Measurements from ENCODE around the gene PRTN3.

The PRTN3 gene

GRCh38 chr19:796692-797527 lies 43.9 kb upstream of the PRTN3 start, which contains the start of gene PTBP1:
PTBP1 (plus strand) TSS chr19:797452; CDS start chr19:797498, 46 bp downstream.
- Histone ChIP-seq H2BK5ac (ENCODE audit: low read length) (peak within 1 kb of the TSS; percentile 87), H3K23ac (ENCODE audit: low read depth, low read length, poor library complexity) (peak within 1 kb of the TSS; percentile 99), H4K8ac (ENCODE audit: low read depth, low read length) (peak within 1 kb of the TSS; percentile 96), H3K9ac (ENCODE audit: low read depth, low read length, poor library complexity) (peak within 1 kb of the TSS; percentile 97), H3K4me3 (ENCODE audit: low read length in 2 of 2) (peak within 1 kb of the TSS; percentile 89 to 98), H3K4me1 (ENCODE audit: control insufficient read depth in 2 of 2, insufficient read depth in 1 of 2, low read depth in 1 of 2, low read length in 2 of 2) (peaks cover 15 to 25% of the 10 kb centered on the region in 2 donors), H3K4me2 (ENCODE audit: insufficient read depth, low read length, poor library complexity, severe bottlenecking) (peak within 1 kb of the TSS; percentile 99), H3K27me3 (ENCODE audit: control insufficient read depth in 3 of 3, insufficient read depth in 3 of 3, low read depth in 1 of 3, low read length in 3 of 3) (no peaks in the 10 kb centered on the region), H3K27ac (replicated peaks; ENCODE audit: low read length) (peak within 1 kb of the TSS; percentile 94), H3K9me3 (replicated peaks in 1 of 2; ENCODE audit: control insufficient read depth in 2 of 2, insufficient read depth in 1 of 2, low read depth in 1 of 2, low read length in 2 of 2) (no peaks in the 10 kb centered on the region), H2BK120ac (ENCODE audit: low read depth, low read length) (no peak within 1 kb of the TSS), H3K36me3 (replicated peaks in 1 of 2; ENCODE audit: control insufficient read depth in 2 of 2, insufficient read depth in 2 of 2, low read length in 2 of 2) (peaks cover 21 to 38% of the 10 kb centered on the region in 2 donors), H3K79me1 (ENCODE audit: low read depth, low read length) (peaks cover 9% of the 10 kb centered on the region), H2AK5ac (ENCODE audit: low read depth, low read length) (peak within 1 kb of the TSS; percentile 100), H3K18ac (ENCODE audit: low read length) (peak within 1 kb of the TSS; percentile 99), H2BK12ac (ENCODE audit: low read length) (no peak within 1 kb of the TSS), H4K91ac (ENCODE audit: low read depth, low read length, poor library complexity) (peak within 1 kb of the TSS; percentile 85), H2BK15ac (ENCODE audit: low read length) (peak within 1 kb of the TSS; percentile 81), H3K14ac (ENCODE audit: low read length) (peak within 1 kb of the TSS; percentile 84), H2AFZ (ENCODE audit: low read length) (peak within 1 kb of the TSS; percentile 96), H3K4ac (ENCODE audit: low read length) (no peak within 1 kb of the TSS)
- no CpG with 5 or more reads among the region's 83 CpGs for WGBS, 2 donors (ENCODE audit: extremely low coverage in 2 of 2, insufficient read length in 2 of 2, insufficient replicate concordance in 1 of 2)
- DNase-seq (ENCODE audit: low spot score): peak; percentile 100

GRCh38 chr19:797528-798414 lies 43.0 kb upstream of the PRTN3 start:
- H3K18ac ChIP-seq (ENCODE audit: low read length): peak overlapping the region; percentile 95
- H3K4ac ChIP-seq (ENCODE audit: low read length): no peak overlapping the region
- peak overlapping the region; percentile 97 for H3K9ac ChIP-seq (ENCODE audit: low read depth, low read length, poor library complexity)
- peak overlapping the region; percentile 94 for H3K27ac ChIP-seq (replicated peaks; ENCODE audit: low read length)
- H3K27me3 ChIP-seq (ENCODE audit: control insufficient read depth in 3 of 3, insufficient read depth in 3 of 3, low read depth in 1 of 3, low read length in 3 of 3): no peaks in the 10 kb centered on the region
- peak overlapping the region; percentile 87 for H2BK5ac ChIP-seq (ENCODE audit: low read length)
- peaks cover 21 to 46% of the 10 kb centered on the region in 2 donors for H3K36me3 ChIP-seq (replicated peaks in 1 of 2; ENCODE audit: control insufficient read depth in 2 of 2, insufficient read depth in 2 of 2, low read length in 2 of 2)
- WGBS, 2 donors (ENCODE audit: extremely low coverage in 2 of 2, insufficient read length in 2 of 2, insufficient replicate concordance in 1 of 2): no CpG with 5 or more reads among the region's 129 CpGs
- H2BK12ac ChIP-seq (ENCODE audit: low read length): no peak overlapping the region
- no peak overlapping the region for H4K91ac ChIP-seq (ENCODE audit: low read depth, low read length, poor library complexity)
- peak overlapping the region; percentile 93 for H3K4me2 ChIP-seq (ENCODE audit: insufficient read depth, low read length, poor library complexity, severe bottlenecking)
- no peak overlapping the region for H2BK15ac ChIP-seq (ENCODE audit: low read length)
- H3K14ac ChIP-seq (ENCODE audit: low read length): peak overlapping the region; percentile 84
- H2AK5ac ChIP-seq (ENCODE audit: low read depth, low read length): peak overlapping the region; percentile 83
- peaks cover 11% of the 10 kb centered on the region for H3K79me1 ChIP-seq (ENCODE audit: low read depth, low read length)
- no peak overlapping the region for H4K8ac ChIP-seq (ENCODE audit: low read depth, low read length)
- H3K9me3 ChIP-seq (replicated peaks in 1 of 2; ENCODE audit: control insufficient read depth in 2 of 2, insufficient read depth in 1 of 2, low read depth in 1 of 2, low read length in 2 of 2): no peaks in the 10 kb centered on the region
- H3K4me1 ChIP-seq (ENCODE audit: control insufficient read depth in 2 of 2, insufficient read depth in 1 of 2, low read depth in 1 of 2, low read length in 2 of 2): peaks cover 18 to 32% of the 10 kb centered on the region in 2 donors
- H3K4me3 ChIP-seq (ENCODE audit: low read length in 2 of 2): peak overlapping the region; percentile 89 to 98
- DNase-seq (ENCODE audit: low spot score): peak; percentile 86
- H3K23ac ChIP-seq (ENCODE audit: low read depth, low read length, poor library complexity): peak overlapping the region; percentile 99
- H2AFZ ChIP-seq (ENCODE audit: low read length): peak overlapping the region; percentile 67
- no peak overlapping the region for H2BK120ac ChIP-seq (ENCODE audit: low read depth, low read length)

GRCh38 chr19:798415-799075 lies 42.3 kb upstream of the PRTN3 start:
- H3K4me2 ChIP-seq (ENCODE audit: insufficient read depth, low read length, poor library complexity, severe bottlenecking): peak overlapping the region; percentile 93
- H2BK5ac ChIP-seq (ENCODE audit: low read length): peak overlapping the region; percentile 87
- no peak overlapping the region for H2AFZ ChIP-seq (ENCODE audit: low read length)
- H3K9ac ChIP-seq (ENCODE audit: low read depth, low read length, poor library complexity): peak overlapping the region; percentile 97
- no peak overlapping the region for H4K91ac ChIP-seq (ENCODE audit: low read depth, low read length, poor library complexity)
- peak overlapping the region; percentile 83 for H2AK5ac ChIP-seq (ENCODE audit: low read depth, low read length)
- peaks cover 18 to 32% of the 10 kb centered on the region in 2 donors for H3K4me1 ChIP-seq (ENCODE audit: control insufficient read depth in 2 of 2, insufficient read depth in 1 of 2, low read depth in 1 of 2, low read length in 2 of 2)
- peak overlapping the region; percentile 43 for H3K27ac ChIP-seq (replicated peaks; ENCODE audit: low read length)
- peak overlapping the region; percentile 84 for H3K14ac ChIP-seq (ENCODE audit: low read length)
- H3K36me3 ChIP-seq (replicated peaks in 1 of 2; ENCODE audit: control insufficient read depth in 2 of 2, insufficient read depth in 2 of 2, low read length in 2 of 2): peaks cover 28 to 54% of the 10 kb centered on the region in 2 donors
- H3K4ac ChIP-seq (ENCODE audit: low read length): no peak overlapping the region
- WGBS, 2 donors (ENCODE audit: extremely low coverage in 2 of 2, insufficient read length in 2 of 2, insufficient replicate concordance in 1 of 2): no CpG with 5 or more reads among the region's 44 CpGs
- peak overlapping the region; percentile 87 for H3K23ac ChIP-seq (ENCODE audit: low read depth, low read length, poor library complexity)
- no peak overlapping the region for H4K8ac ChIP-seq (ENCODE audit: low read depth, low read length)
- H3K9me3 ChIP-seq (replicated peaks in 1 of 2; ENCODE audit: control insufficient read depth in 2 of 2, insufficient read depth in 1 of 2, low read depth in 1 of 2, low read length in 2 of 2): no peaks in the 10 kb centered on the region
- H2BK12ac ChIP-seq (ENCODE audit: low read length): no peak overlapping the region
- peak overlapping the region; percentile 74 for H3K18ac ChIP-seq (ENCODE audit: low read length)
- H3K27me3 ChIP-seq (ENCODE audit: control insufficient read depth in 3 of 3, insufficient read depth in 3 of 3, low read depth in 1 of 3, low read length in 3 of 3): no peaks in the 10 kb centered on the region
- no peak overlapping the region for H2BK15ac ChIP-seq (ENCODE audit: low read length)
- DNase-seq (ENCODE audit: low spot score): no peak
- no peak overlapping the region for H2BK120ac ChIP-seq (ENCODE audit: low read depth, low read length)
- peak overlapping the region; percentile 89 to 98 for H3K4me3 ChIP-seq (ENCODE audit: low read length in 2 of 2)
- peaks cover 13% of the 10 kb centered on the region for H3K79me1 ChIP-seq (ENCODE audit: low read depth, low read length)

All from neuronal stem cell (in vitro differentiated cells).